ENCODE data around the gene SS18L1. TPM values are rescaled to one million over a fixed set of nuclear protein-coding genes. Genes with fewer than 3 reads are reported as not detected.

SS18L1 gene
- total and polyA plus RNA-seq, 2 experiments from 2014 or later, result 2.1 to 13.0 TPM

DNA sequence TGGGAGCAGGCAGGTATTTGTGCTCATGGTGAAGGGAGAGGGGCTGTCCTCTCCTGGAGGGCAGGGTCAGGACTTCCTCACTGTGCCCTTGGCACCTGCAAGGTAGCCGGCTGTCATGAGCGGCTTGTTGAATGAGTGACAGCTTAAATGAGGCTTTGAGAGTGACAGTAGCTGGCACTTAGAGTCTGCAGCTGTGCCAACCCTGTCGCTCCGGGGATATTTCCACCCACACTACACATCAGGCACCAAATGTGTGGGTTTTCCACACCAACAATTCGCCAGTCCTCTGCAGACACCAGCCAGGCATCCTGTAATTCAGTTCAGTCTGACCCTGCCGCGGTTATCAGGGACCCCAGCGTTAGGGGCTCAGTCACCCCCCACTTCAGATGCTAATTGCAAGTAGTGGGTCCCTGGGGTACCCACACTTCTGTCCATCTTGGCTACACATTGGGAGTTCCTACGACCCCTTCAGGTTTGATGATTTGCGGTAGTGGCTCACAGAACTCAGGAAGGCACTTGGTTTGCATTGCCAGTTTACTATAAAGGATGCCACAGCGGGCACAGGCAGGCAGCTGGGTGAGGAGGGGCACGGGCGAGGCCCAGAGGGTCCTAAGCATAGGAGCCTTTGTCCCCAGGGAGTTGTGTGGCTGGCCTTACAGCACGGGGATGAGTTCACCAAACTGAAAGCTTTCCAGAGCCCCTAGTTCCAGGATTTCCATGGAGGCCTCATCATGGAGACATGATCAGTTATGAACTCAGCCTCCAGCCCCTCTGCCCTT, 48.4 kb downstream of the SS18L1 start:
- DNase-seq (ENCODE audit: low spot score), result no peak
- H3K9me2 ChIP-seq (replicated peaks; ENCODE audit: insufficient read depth), result no peaks in the 10 kb centered on the region
- no peak for TF ChIP-seq EZH2 (IDR thresholded peaks at IDR 0.05; ENCODE audit: borderline replicate concordance)
- no peak for TF ChIP-seq EZH2phosphoT487 (IDR thresholded peaks at IDR 0.05; ENCODE audit: low read depth, severe bottlenecking, unreplicated experiment)
- TF ChIP-seq, protein P1, sequence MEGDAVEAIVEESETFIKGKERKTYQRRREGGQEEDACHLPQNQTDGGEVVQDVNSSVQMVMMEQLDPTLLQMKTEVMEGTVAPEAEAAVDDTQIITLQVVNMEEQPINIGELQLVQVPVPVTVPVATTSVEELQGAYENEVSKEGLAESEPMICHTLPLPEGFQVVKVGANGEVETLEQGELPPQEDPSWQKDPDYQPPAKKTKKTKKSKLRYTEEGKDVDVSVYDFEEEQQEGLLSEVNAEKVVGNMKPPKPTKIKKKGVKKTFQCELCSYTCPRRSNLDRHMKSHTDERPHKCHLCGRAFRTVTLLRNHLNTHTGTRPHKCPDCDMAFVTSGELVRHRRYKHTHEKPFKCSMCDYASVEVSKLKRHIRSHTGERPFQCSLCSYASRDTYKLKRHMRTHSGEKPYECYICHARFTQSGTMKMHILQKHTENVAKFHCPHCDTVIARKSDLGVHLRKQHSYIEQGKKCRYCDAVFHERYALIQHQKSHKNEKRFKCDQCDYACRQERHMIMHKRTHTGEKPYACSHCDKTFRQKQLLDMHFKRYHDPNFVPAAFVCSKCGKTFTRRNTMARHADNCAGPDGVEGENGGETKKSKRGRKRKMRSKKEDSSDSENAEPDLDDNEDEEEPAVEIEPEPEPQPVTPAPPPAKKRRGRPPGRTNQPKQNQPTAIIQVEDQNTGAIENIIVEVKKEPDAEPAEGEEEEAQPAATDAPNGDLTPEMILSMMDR (IDR thresholded peaks at IDR 0.05; ENCODE audit: poor library complexity), result no peak
- H3K4me1 ChIP-seq (ENCODE audit: insufficient read depth), result peaks cover 1% of the 10 kb centered on the region
- H3K9me3 ChIP-seq (ENCODE audit: low read depth), result no peaks in the 10 kb centered on the region
- no peaks in the 10 kb centered on the region for H3K27me3 ChIP-seq
- no peak overlapping the region for H3K4me2 ChIP-seq
- H2AFZ ChIP-seq, result no peak overlapping the region
- no peak overlapping the region for H3K4me3 ChIP-seq
- H3K79me2 ChIP-seq, result peaks cover 36% of the 10 kb centered on the region
- H3K27ac ChIP-seq, result no peak overlapping the region
- no peaks in the 10 kb centered on the region for H3K36me3 ChIP-seq (replicated peaks; ENCODE audit: insufficient read depth, low read depth)
- 95% methylated on average over 14 of the region's 14 CpGs for WGBS (ENCODE audit: low lambda C conversion rate, missing lambda C conversion rate)
- H4K20me1 ChIP-seq (ENCODE audit: insufficient read depth, poor library complexity, severe bottlenecking), result no peaks in the 10 kb centered on the region

DNA sequence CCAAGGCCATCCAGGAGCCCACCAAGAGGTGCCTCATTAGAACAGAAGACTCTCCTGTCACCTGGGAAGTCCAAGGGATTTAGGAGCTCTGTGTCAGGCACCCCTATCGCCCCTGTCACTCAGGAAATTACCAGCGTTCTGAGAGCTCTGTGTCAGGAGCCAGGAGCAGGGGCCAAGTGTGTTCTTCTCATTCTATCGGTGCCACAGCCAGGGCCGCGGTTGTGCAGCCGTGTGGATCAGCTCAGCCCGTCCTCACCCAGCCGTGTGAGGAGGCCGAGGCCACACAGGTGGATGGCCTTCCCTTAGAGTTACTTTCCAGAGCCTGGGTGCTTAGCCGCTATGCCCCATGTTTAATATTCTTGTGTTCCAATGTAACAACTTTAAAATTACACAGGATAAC, 49.1 kb downstream of the SS18L1 start:
- no peak overlapping the region for H3K4me3 ChIP-seq
- no peaks in the 10 kb centered on the region for H3K36me3 ChIP-seq (replicated peaks; ENCODE audit: insufficient read depth, low read depth)
- H3K9me2 ChIP-seq (replicated peaks; ENCODE audit: insufficient read depth), result no peaks in the 10 kb centered on the region
- no peaks in the 10 kb centered on the region for H4K20me1 ChIP-seq (ENCODE audit: insufficient read depth, poor library complexity, severe bottlenecking)
- no peak for DNase-seq (ENCODE audit: low spot score)
- H3K27ac ChIP-seq, result no peak overlapping the region
- 94% methylated on average over 10 of the region's 10 CpGs for WGBS (ENCODE audit: low lambda C conversion rate, missing lambda C conversion rate)
- H3K79me2 ChIP-seq, result peaks cover 31% of the 10 kb centered on the region
- no peaks in the 10 kb centered on the region for H3K9me3 ChIP-seq (ENCODE audit: low read depth)
- no peak overlapping the region for H3K4me2 ChIP-seq
- H3K27me3 ChIP-seq, result no peaks in the 10 kb centered on the region
- TF ChIP-seq EZH2phosphoT487 (IDR thresholded peaks at IDR 0.05; ENCODE audit: low read depth, severe bottlenecking, unreplicated experiment) (no peak), EZH2 (IDR thresholded peaks at IDR 0.05; ENCODE audit: borderline replicate concordance) (no peak)
- TF ChIP-seq, protein P1 (IDR thresholded peaks at IDR 0.05; ENCODE audit: poor library complexity), result no peak
- no peak overlapping the region for H2AFZ ChIP-seq
- H3K4me1 ChIP-seq (ENCODE audit: insufficient read depth), result no peaks in the 10 kb centered on the region

DNA sequence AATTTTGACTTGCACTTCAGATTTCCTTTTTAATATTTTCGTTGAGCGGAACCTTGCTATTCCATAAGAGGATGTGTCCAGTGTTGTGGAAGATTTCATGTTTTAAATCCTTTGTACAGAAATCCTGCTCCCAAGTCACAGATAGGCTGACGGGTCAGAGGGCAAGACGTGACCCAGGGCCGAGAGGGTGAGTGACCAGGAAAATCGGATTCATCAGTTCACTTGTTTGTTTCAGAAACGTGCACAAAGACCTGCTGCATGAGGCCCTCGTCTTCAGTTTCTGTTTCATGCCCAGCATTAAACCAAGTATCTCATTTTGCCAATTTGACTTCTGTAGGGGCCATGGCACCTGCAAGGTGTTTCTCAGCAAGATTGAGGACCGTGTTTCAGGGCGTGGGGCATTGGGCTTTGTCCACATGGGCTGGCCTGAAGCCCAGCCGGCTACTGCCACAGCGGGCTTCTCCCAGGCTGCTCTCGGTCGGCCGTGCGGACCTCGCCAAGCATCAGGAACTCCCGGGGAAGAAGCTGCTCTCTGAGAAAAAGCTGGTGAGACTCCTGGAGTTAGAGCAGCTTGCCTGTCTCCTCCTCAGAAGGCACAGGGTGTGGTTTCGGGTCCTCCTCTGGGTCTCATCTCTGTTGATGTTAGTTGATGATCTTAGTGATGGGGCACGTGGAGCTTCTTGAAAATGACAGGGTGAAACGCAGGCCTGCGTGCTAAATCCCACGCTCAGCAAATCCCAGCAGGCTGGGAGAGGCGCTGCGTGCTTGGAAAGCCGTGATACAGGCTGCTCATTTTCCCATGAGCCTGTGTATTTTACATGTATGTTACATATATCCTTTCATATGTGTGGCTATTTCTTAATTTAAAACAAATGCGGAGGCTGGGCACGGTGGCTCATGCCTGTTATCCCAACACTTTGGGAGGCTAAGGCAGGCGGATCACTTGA, 49.8 kb downstream of the SS18L1 start:
- Histone ChIP-seq H3K79me2 (peaks cover 24% of the 10 kb centered on the region), H3K4me3 (no peak overlapping the region), H3K9me2 (replicated peaks; ENCODE audit: insufficient read depth) (no peaks in the 10 kb centered on the region), H3K4me2 (no peak overlapping the region), H3K9me3 (ENCODE audit: low read depth) (no peaks in the 10 kb centered on the region), H3K27ac (no peak overlapping the region), H4K20me1 (ENCODE audit: insufficient read depth, poor library complexity, severe bottlenecking) (no peaks in the 10 kb centered on the region), H3K27me3 (no peaks in the 10 kb centered on the region), H2AFZ (no peak overlapping the region), H3K4me1 (ENCODE audit: insufficient read depth) (no peaks in the 10 kb centered on the region), H3K36me3 (replicated peaks; ENCODE audit: insufficient read depth, low read depth) (no peaks in the 10 kb centered on the region)
- TF ChIP-seq, protein P1 (IDR thresholded peaks at IDR 0.05; ENCODE audit: poor library complexity), result no peak
- TF ChIP-seq EZH2phosphoT487 (IDR thresholded peaks at IDR 0.05; ENCODE audit: low read depth, severe bottlenecking, unreplicated experiment), result no peak
- TF ChIP-seq EZH2 (IDR thresholded peaks at IDR 0.05; ENCODE audit: borderline replicate concordance), result no peak
- 96% methylated on average over 29 of the region's 29 CpGs for WGBS (ENCODE audit: low lambda C conversion rate, missing lambda C conversion rate)
- no peak for DNase-seq (ENCODE audit: low spot score)
